Right lobe of liver (tissue), 6 donors: ENCODE results near the gene FAM149A. TPM values are rescaled to one million over a fixed set of nuclear protein-coding genes. Genes with fewer than 3 reads are reported as not detected.

ENCODE experiments used
- ATAC-seq, 4 donors: fragments of 200-7000 bp; cut with Tn5 transposase; one replicate each; pipeline ENCODE4 v1.9.1; 2020; ENCODE audit warnings: mild to moderate bottlenecking in 4 of 4, moderate library complexity in 4 of 4
- DNase-seq, 3 donors: peaks; one replicate each; pipeline ENCODE4 v3.0.0-alpha.2; 2020
- H3K27ac ChIP-seq, 3 donors: fragments of 200-600 bp; one replicate each; pipeline ENCODE4 v1.8.0; 2022
- H3K27me3 ChIP-seq, 2 donors: fragments of 200-600 bp; one replicate each; pipeline ENCODE4 v1.8.0; 2022
- H3K36me3 ChIP-seq, 4 donors: fragments of 200-600 bp; sonication (generic) in 1 of 4; one replicate each; pipeline versions ENCODE4 v1.5.1 to v1.8.0; 2017 to 2022; ENCODE audit warnings: control low read depth in 1 of 4
- H3K4me1 ChIP-seq, 4 donors: fragments of 200-600 bp; sonication (generic) in 1 of 4; one replicate each; pipeline versions ENCODE4 v1.5.1 to v1.8.0; 2017 to 2022; ENCODE audit warnings: control low read depth in 1 of 4
- H3K4me3 ChIP-seq, 3 donors: fragments of 200-600 bp; one replicate each; pipeline ENCODE4 v1.8.0; 2022
- H3K9me3 ChIP-seq, 4 donors: fragments of 200-600 bp; sonication (generic) in 1 of 4; one replicate each; pipeline versions ENCODE4 v1.5.1 to v1.8.0; 2017 to 2022; ENCODE audit warnings: control low read depth in 1 of 4
- POLR2A ChIP-seq: fragments of 450-650 bp; IDR thresholded peaks from one replicate; pipeline ENCODE4 v1.6.1; 2017; ENCODE audit warnings: antibody characterized with exemption, mild to moderate bottlenecking
- WGBS: methylation state at CpG from one replicate; pipeline ENCODE4 v1.1.6; 2018; ENCODE audit warnings: low coverage, low lambda C conversion rate; ENCODE audit not compliant: insufficient coverage; ENCODE audit errors: missing lambda C conversion rate; 5-methylcytosine and 5-hydroxymethylcytosine counted together
- intact Hi-C, 2 donors: fragments of 100-400 bp; cut with DNase I; formaldehyde crosslinking; loops; one replicate each; pipeline versions ENCODE4 v1.11.2 to v1.14.1; 2022
- total RNA-seq, 6 experiments: library from RNA; depleted of rRNA in 2 of 6; stranded (reverse); fragments of >200 nt in 2 of 6; fragmentation: NEBNext Ultra II Directional in 3 of 6; extraction: Animal tissue kit (Norgen Biotek cat#: 25700) in 3 of 6; gene quantifications; one replicate each; pipeline versions ENCODE4 v1.1.0 to v1.2.4, GENCODE V29; 2016 to 2023
- TF ChIP-seq, protein P1 (sequence below), 4 donors: fragments of 200-600 bp in 3 of 4; fragments of 450-650 bp in 1 of 4; IDR thresholded peaks; one replicate each; pipeline versions ENCODE4 v1.5.1 to v1.8.0; 2016 to 2022; ENCODE audit warnings: antibody characterized with exemption in 4 of 4, mild to moderate bottlenecking in 2 of 4
- donor health status: DM: no; HTN: yes; CAD: no.
- donor health status: DM: no; HTN: no; CAD: no.
- donor health status: DM: no; HTN: no; CAD: no.
- donor health status: DM: no; HTN: yes; CAD: no.
- donor health status: DM: no; HTN: yes; CAD: no.

The FAM149A gene
- total RNA-seq, 6 experiments from 2014 or later: 19.8 to 33.1 (median 23.0) TPM

GRCh38 chr4:186204686-186205085, 100.2 kb downstream of the FAM149A start:
- intact Hi-C loops: no loop called here
- Histone ChIP-seq H3K27me3 (no peaks in the 10 kb centered on the region), H3K9me3 (no peaks in the 10 kb centered on the region), H3K27ac (peak overlapping the region in 1 of 3 donors; percentile 44), H3K4me1 (no peaks in the 10 kb centered on the region), H3K36me3 (peaks cover 0 to 22% (median 5%) of the 10 kb centered on the region in 4 donors), H3K4me3 (peak overlapping the region in 1 of 3 donors; percentile 15)
- 65% methylated on average over 10 of the region's 13 CpGs for WGBS
- DNase-seq (peak in 1 of 3 donors; percentile 55), ATAC-seq (peak; percentile 19 to 69 (median 28))
- no peak for TF ChIP-seq POLR2A
- TF ChIP-seq, protein P1, sequence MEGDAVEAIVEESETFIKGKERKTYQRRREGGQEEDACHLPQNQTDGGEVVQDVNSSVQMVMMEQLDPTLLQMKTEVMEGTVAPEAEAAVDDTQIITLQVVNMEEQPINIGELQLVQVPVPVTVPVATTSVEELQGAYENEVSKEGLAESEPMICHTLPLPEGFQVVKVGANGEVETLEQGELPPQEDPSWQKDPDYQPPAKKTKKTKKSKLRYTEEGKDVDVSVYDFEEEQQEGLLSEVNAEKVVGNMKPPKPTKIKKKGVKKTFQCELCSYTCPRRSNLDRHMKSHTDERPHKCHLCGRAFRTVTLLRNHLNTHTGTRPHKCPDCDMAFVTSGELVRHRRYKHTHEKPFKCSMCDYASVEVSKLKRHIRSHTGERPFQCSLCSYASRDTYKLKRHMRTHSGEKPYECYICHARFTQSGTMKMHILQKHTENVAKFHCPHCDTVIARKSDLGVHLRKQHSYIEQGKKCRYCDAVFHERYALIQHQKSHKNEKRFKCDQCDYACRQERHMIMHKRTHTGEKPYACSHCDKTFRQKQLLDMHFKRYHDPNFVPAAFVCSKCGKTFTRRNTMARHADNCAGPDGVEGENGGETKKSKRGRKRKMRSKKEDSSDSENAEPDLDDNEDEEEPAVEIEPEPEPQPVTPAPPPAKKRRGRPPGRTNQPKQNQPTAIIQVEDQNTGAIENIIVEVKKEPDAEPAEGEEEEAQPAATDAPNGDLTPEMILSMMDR (IDR thresholded peaks at IDR 0.05): no peak

DNA sequence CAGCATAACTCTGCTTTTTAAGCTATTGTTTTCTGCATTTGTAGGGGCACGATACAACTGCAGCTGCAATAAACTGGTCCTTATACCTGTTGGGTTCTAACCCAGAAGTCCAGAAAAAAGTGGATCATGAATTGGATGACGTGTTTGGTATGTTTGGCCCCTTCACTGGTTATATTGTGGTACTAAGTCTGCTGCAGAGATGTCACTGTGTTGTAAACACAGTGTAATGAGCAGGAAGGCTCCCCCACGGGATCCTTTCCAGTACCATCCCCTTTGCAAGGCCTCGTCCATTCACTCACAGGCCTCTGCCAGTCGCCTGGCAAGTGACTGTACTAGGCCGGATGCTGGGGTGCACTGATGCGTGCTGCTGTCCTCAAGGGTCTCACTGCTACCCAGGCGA, 100.7 kb downstream of the FAM149A start:
- Histone ChIP-seq H3K9me3 (no peaks in the 10 kb centered on the region), H3K36me3 (peaks cover 0 to 22% (median 7%) of the 10 kb centered on the region in 4 donors), H3K27me3 (no peaks in the 10 kb centered on the region), H3K4me1 (no peaks in the 10 kb centered on the region), H3K27ac (peak overlapping the region in 1 of 3 donors; percentile 44), H3K4me3 (no peak overlapping the region)
- intact Hi-C loops: no loop called here
- no peak for TF ChIP-seq POLR2A
- TF ChIP-seq, protein P1 (IDR thresholded peaks at IDR 0.05): no peak
- no peak for ATAC-seq
- DNase-seq: no peak
- WGBS: 62% methylated on average over 4 of the region's 8 CpGs

DNA sequence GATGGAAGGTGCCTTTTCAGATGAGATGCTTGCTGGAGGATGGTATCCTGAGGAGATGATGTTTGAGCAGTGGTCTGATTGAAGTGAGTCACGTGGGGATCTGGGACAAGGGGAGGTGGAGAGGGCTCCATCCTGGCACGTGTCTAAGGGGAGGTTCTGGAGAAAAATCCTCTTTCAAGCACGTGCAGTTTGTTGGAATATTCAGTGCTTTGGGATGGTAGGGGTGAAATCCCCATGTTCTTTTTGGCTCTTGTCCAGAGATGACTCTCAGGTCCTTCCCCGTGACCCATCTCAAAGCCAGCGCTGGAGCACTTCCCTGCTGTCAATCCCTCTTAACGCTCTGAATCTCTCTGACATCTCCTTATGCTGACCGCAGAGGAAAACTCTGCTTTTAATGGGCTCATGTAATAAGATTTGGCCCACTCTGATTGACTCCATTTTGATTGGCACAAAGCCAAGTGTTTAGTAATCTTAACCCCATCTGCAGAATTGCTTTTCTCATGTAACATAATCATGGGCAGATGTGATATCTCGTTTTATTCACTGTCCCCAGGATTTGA, 112.0 kb downstream of the FAM149A start:
- H3K36me3 ChIP-seq: peaks cover 0 to 3% (median 0%) of the 10 kb centered on the region in 4 donors
- no peak overlapping the region for H3K4me3 ChIP-seq
- intact Hi-C loops: no loop called here
- WGBS: 5% methylated on average over 1 of the region's 8 CpGs
- TF ChIP-seq POLR2A: no peak
- TF ChIP-seq, protein P1 (IDR thresholded peaks at IDR 0.05): no peak
- ATAC-seq (peak in 1 of 4 donors; percentile 11), DNase-seq (no peak)
- peaks cover 0 to 15% (median 0%) of the 10 kb centered on the region in 4 donors for H3K4me1 ChIP-seq
- H3K27me3 ChIP-seq: no peaks in the 10 kb centered on the region
- no peak overlapping the region for H3K27ac ChIP-seq
- H3K9me3 ChIP-seq: no peaks in the 10 kb centered on the region

DNA sequence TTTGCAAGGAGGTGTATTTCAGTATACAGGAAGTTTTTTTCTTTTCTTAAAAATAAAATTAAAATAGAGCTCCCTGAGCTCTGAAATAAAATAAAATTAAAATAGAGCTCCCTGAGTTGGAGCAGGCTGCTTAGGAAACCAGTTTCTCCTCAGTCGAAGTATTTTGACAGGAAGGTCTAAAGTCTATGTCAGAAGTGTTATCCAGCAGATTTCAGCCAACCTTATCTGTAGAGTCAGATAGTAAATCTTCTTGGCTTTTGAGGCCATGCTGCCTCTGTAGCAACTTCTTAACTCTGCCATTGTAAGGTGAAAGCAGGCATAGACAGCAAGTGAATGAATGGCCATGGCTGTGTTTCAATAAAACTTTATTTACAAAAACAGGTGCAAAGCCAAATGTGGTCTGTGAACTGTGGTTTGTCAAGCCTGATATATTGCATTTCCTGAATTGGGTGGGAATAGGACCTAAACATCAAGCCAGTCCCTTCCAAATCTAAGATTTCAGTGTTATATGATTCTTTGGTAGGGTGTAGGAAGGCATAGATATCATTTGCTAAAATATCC, 113.3 kb downstream of the FAM149A start:
- intact Hi-C loops: no loop called here
- Histone ChIP-seq H3K9me3 (no peaks in the 10 kb centered on the region), H3K4me3 (no peak overlapping the region), H3K27ac (no peak overlapping the region), H3K36me3 (no peaks in the 10 kb centered on the region), H3K27me3 (no peaks in the 10 kb centered on the region), H3K4me1 (peaks cover 0 to 26% (median 0%) of the 10 kb centered on the region in 4 donors)
- ATAC-seq (peak in 1 of 4 donors; percentile 56), DNase-seq (no peak)
- 0% methylated on average over 1 of the region's 1 CpG for WGBS
- TF ChIP-seq POLR2A: no peak
- TF ChIP-seq, protein P1 (IDR thresholded peaks at IDR 0.05): no peak
